WTC11 (cell line): ENCODE data around the gene GRM1. TPM values are rescaled to one million over a fixed set of nuclear protein-coding genes. Genes with fewer than 3 reads are reported as not detected.

ENCODE experiments used
- CDX4 ChIP-seq: fragments of 250-450 bp; sonication (Bioruptor Pico); IDR thresholded peaks from 2 replicates; pipeline ENCODE4 v1.9.0; 2021; ENCODE audit warnings: moderate library complexity, mild to moderate bottlenecking, inconsistent platforms, borderline replicate concordance
- E2F1 ChIP-seq: sonication (generic); formaldehyde crosslinking; IDR thresholded peaks from 2 replicates; pipeline ENCODE4 v1.8.0; 2022; ENCODE audit warnings: mild to moderate bottlenecking, missing genetic modification reagents
- IRF2 ChIP-seq: sonication (generic); formaldehyde crosslinking; IDR thresholded peaks from 2 replicates; pipeline ENCODE4 v1.8.0; 2022; ENCODE audit warnings: low read depth, missing genetic modification reagents, borderline replicate concordance
- JUN ChIP-seq: sonication (generic); formaldehyde crosslinking; IDR thresholded peaks from 2 replicates; pipeline ENCODE4 v1.8.0; 2023; ENCODE audit warnings: mild to moderate bottlenecking, missing genetic modification reagents
- MAX ChIP-seq: sonication (generic); formaldehyde crosslinking; IDR thresholded peaks from 2 replicates; pipeline ENCODE4 v1.8.0; 2022; ENCODE audit warnings: mild to moderate bottlenecking, missing genetic modification reagents
- OVOL2 ChIP-seq: fragments of 250-450 bp; sonication (Bioruptor Pico); IDR thresholded peaks from 2 replicates; pipeline ENCODE4 v1.9.0; 2021; ENCODE audit warnings: mild to moderate bottlenecking, borderline replicate concordance
- PRRX2 ChIP-seq: fragments of 250-450 bp; sonication (Bioruptor Pico); IDR thresholded peaks from 2 replicates; pipeline ENCODE4 v1.8.0; 2021; ENCODE audit warnings: mild to moderate bottlenecking
- RELA ChIP-seq: sonication (generic); formaldehyde crosslinking; IDR thresholded peaks from 2 replicates; pipeline ENCODE4 v1.8.1; 2022; ENCODE audit warnings: missing genetic modification reagents, mild to moderate bottlenecking, borderline replicate concordance
- RORB ChIP-seq: fragments of 250-450 bp; sonication (Bioruptor Pico); IDR thresholded peaks from 2 replicates; pipeline ENCODE4 v1.9.0; 2021; ENCODE audit warnings: mild to moderate bottlenecking
- SOX15 ChIP-seq: fragments of 250-450 bp; sonication (Bioruptor Pico); IDR thresholded peaks from 2 replicates; pipeline ENCODE4 v1.9.0; 2021; ENCODE audit warnings: mild to moderate bottlenecking
- SP1 ChIP-seq: sonication (generic); formaldehyde crosslinking; conservative IDR thresholded peaks from 2 replicates; pipeline ENCODE4 v1.8.1; 2022; ENCODE audit warnings: missing genetic modification reagents
- ZNF121 ChIP-seq: sonication (generic); formaldehyde crosslinking; IDR thresholded peaks from 2 replicates; pipeline ENCODE4 v1.8.0; 2023; ENCODE audit warnings: missing genetic modification reagents
- ZNF263 ChIP-seq: sonication (generic); formaldehyde crosslinking; IDR thresholded peaks from 2 replicates; pipeline ENCODE4 v1.8.1; 2022; ENCODE audit warnings: low read depth, mild to moderate bottlenecking, moderate library complexity, missing genetic modification reagents
- ZNF416 ChIP-seq: fragments of 250-450 bp; sonication (Bioruptor Pico); IDR thresholded peaks from 2 replicates; pipeline ENCODE4 v1.9.0; 2021; ENCODE audit warnings: mild to moderate bottlenecking, inconsistent platforms
- ZNF532 ChIP-seq: fragments of 250-450 bp; sonication (Bioruptor Pico); IDR thresholded peaks from 2 replicates; pipeline ENCODE4 v1.9.0; 2021; ENCODE audit warnings: mild to moderate bottlenecking, borderline replicate concordance
- ZNF671 ChIP-seq: fragments of 250-450 bp; sonication (Bioruptor Pico); IDR thresholded peaks from 2 replicates; pipeline ENCODE4 v1.8.0; 2021; ENCODE audit warnings: mild to moderate bottlenecking
- total RNA-seq: library from RNA; stranded (reverse); gene quantifications from 3 replicates; pipeline ENCODE4 v1.2.3, GENCODE V29; 2021
- TF ChIP-seq, protein P1 (sequence below): fragments of 250-450 bp; sonication (Bioruptor Pico); IDR thresholded peaks from 2 replicates; pipeline ENCODE4 v1.8.0; 2021; ENCODE audit warnings: mild to moderate bottlenecking
- TF ChIP-seq, protein P2 (sequence below): sonication (generic); formaldehyde crosslinking; IDR thresholded peaks from 2 replicates; pipeline ENCODE4 v1.8.1; 2022; ENCODE audit warnings: missing genetic modification reagents, borderline replicate concordance
- TF ChIP-seq, protein P3 (sequence below): fragments of 250-450 bp; sonication (Bioruptor Pico); IDR thresholded peaks from 2 replicates; pipeline ENCODE4 v1.9.0; 2021; ENCODE audit warnings: mild to moderate bottlenecking
- TF ChIP-seq, protein P4 (sequence below): fragments of 250-450 bp; sonication (Bioruptor Pico); IDR thresholded peaks from 2 replicates; pipeline ENCODE4 v2.1.2; 2022; ENCODE audit warnings: mild to moderate bottlenecking, moderate library complexity
- TF ChIP-seq, protein P5 (sequence below): fragments of 250-450 bp; sonication (Bioruptor Pico); conservative IDR thresholded peaks from 2 replicates; pipeline ENCODE4 v1.9.0; 2021; ENCODE audit warnings: mild to moderate bottlenecking
- TF ChIP-seq, protein P6 (sequence below): sonication (generic); formaldehyde crosslinking; conservative IDR thresholded peaks from 2 replicates; pipeline ENCODE4 v1.8.1; 2023; ENCODE audit warnings: mild to moderate bottlenecking, low read depth, missing genetic modification reagents, moderate library complexity

GRM1 gene
- total RNA-seq, 1 experiment from 2014 or later, result 0.46 TPM

GRCh38 chr6:146433881-146434731, 405.2 kb downstream of the GRM1 start (continued):
- TF ChIP-seq RELA (CRISPR knock-in tag), result no peak
- peak; percentile 80; the same call in 1 of the 2 replicates for TF ChIP-seq ZNF263 (CRISPR knock-in tag)
- no peak for TF ChIP-seq SOX15
- TF ChIP-seq SP1, result 0 out of 2 replicates have a peak, but pooled peaks have one; percentile 33
- TF ChIP-seq RORB (CRISPR knock-in tag), result no peak
- TF ChIP-seq, protein P1, sequence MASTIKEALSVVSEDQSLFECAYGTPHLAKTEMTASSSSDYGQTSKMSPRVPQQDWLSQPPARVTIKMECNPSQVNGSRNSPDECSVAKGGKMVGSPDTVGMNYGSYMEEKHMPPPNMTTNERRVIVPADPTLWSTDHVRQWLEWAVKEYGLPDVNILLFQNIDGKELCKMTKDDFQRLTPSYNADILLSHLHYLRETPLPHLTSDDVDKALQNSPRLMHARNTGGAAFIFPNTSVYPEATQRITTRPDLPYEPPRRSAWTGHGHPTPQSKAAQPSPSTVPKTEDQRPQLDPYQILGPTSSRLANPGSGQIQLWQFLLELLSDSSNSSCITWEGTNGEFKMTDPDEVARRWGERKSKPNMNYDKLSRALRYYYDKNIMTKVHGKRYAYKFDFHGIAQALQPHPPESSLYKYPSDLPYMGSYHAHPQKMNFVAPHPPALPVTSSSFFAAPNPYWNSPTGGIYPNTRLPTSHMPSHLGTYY (CRISPR knock-in tag), result no peak
- TF ChIP-seq CDX4 (CRISPR knock-in tag), result no peak
- TF ChIP-seq E2F1 (CRISPR knock-in tag), result no peak
- TF ChIP-seq, protein P2, sequence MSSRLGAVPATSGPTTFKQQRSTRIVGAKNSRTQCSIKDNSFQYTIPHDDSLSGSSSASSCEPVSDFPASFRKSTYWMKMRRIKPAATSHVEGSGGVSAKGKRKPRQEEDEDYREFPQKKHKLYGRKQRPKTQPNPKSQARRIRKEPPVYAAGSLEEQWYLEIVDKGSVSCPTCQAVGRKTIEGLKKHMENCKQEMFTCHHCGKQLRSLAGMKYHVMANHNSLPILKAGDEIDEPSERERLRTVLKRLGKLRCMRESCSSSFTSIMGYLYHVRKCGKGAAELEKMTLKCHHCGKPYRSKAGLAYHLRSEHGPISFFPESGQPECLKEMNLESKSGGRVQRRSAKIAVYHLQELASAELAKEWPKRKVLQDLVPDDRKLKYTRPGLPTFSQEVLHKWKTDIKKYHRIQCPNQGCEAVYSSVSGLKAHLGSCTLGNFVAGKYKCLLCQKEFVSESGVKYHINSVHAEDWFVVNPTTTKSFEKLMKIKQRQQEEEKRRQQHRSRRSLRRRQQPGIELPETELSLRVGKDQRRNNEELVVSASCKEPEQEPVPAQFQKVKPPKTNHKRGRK (CRISPR knock-in tag), result no peak
- no peak for TF ChIP-seq ZNF532 (CRISPR knock-in tag)
- TF ChIP-seq OVOL2 (CRISPR knock-in tag), result no peak
- TF ChIP-seq, protein P3, sequence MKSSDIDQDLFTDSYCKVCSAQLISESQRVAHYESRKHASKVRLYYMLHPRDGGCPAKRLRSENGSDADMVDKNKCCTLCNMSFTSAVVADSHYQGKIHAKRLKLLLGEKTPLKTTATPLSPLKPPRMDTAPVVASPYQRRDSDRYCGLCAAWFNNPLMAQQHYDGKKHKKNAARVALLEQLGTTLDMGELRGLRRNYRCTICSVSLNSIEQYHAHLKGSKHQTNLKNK (CRISPR knock-in tag), result no peak
- no peak for TF ChIP-seq ZNF671 (CRISPR knock-in tag)
- TF ChIP-seq, protein P4, sequence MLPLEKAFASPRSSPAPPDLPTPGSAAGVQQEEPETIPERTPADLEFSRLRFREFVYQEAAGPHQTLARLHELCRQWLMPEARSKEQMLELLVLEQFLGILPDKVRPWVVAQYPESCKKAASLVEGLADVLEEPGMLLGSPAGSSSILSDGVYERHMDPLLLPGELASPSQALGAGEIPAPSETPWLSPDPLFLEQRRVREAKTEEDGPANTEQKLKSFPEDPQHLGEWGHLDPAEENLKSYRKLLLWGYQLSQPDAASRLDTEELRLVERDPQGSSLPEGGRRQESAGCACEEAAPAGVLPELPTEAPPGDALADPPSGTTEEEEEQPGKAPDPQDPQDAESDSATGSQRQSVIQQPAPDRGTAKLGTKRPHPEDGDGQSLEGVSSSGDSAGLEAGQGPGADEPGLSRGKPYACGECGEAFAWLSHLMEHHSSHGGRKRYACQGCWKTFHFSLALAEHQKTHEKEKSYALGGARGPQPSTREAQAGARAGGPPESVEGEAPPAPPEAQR (CRISPR knock-in tag), result no peak
- no peak for TF ChIP-seq JUN
- peak; percentile 56; the same call in 1 of the 2 replicates for TF ChIP-seq MAX
- TF ChIP-seq, protein P5, sequence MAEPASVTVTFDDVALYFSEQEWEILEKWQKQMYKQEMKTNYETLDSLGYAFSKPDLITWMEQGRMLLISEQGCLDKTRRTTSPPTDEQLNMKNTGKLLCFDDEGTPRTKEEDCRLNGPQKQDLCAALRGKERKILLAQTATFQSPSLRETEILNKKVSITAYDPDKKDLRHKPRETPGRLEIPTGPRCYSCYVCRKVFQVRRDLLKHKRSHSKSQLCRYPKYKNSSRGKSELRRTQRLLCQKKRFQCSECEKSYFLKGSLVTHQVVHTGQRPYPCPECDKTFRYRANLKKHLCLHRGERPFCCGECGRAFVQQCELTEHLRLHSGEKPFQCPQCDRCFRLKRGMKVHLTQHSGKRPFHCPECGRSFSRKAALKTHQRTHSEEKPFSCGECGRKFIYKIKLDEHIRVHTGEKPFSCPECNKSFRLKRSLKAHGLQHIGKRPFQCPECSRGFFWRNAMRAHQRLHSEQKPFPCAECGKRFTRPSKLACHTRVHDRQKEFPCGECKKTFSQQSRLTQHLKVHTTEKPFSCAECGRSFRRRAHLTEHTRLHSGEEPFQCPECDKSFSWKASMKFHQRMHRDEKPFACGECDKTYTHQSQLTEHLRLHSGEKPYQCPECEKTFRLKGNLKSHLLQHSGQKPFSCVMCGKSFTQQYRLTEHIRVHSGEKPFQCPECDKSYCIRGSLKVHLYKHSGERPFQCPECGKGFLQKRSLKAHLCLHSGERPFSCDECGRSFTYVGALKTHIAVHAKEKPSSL (CRISPR knock-in tag), result no peak
- TF ChIP-seq PRRX2 (CRISPR knock-in tag), result no peak
- TF ChIP-seq ZNF416 (CRISPR knock-in tag), result no peak
- TF ChIP-seq, protein P6, sequence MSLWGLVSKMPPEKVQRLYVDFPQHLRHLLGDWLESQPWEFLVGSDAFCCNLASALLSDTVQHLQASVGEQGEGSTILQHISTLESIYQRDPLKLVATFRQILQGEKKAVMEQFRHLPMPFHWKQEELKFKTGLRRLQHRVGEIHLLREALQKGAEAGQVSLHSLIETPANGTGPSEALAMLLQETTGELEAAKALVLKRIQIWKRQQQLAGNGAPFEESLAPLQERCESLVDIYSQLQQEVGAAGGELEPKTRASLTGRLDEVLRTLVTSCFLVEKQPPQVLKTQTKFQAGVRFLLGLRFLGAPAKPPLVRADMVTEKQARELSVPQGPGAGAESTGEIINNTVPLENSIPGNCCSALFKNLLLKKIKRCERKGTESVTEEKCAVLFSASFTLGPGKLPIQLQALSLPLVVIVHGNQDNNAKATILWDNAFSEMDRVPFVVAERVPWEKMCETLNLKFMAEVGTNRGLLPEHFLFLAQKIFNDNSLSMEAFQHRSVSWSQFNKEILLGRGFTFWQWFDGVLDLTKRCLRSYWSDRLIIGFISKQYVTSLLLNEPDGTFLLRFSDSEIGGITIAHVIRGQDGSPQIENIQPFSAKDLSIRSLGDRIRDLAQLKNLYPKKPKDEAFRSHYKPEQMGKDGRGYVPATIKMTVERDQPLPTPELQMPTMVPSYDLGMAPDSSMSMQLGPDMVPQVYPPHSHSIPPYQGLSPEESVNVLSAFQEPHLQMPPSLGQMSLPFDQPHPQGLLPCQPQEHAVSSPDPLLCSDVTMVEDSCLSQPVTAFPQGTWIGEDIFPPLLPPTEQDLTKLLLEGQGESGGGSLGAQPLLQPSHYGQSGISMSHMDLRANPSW, result no peak
- no peak for TF ChIP-seq ZNF121
- TF ChIP-seq IRF2 (CRISPR knock-in tag), result no peak
